Gastrocnemius medialis (tissue), 4 donors: ENCODE results near the gene ATF7IP. TPM values are rescaled to one million over a fixed set of nuclear protein-coding genes. Genes with fewer than 3 reads are reported as not detected.
"Not testable (repeated sequence)": the region's sequence is repeated elsewhere in the genome, so short reads cannot be mapped to it uniquely, and the experiment has no call there.

Experiments
- ATAC-seq, 2 donors: fragments of 150-250 bp; one replicate each; pipeline ENCODE4 v1.9.1; 2016
- DNase-seq, 2 donors: peaks; one replicate each; pipeline ENCODE4 v3.0.0-alpha.2; 2019
- H3K27ac ChIP-seq, 4 donors: fragments of 200-600 bp; sonication (generic); 1 replicate in 1 of 4; 2 replicates in 3 of 4; pipeline ENCODE4 v1.5.1; 2016 to 2018; ENCODE audit warnings: mild to moderate bottlenecking in 2 of 4, moderate library complexity in 1 of 4
- H3K27me3 ChIP-seq, 3 donors: fragments of 200-600 bp; sonication (generic) in 2 of 3; 1 replicate in 1 of 3; 2 replicates in 2 of 3; pipeline versions ENCODE4 v1.5.1 to v1.6.0; 2016 to 2019; ENCODE audit warnings: mild to moderate bottlenecking in 1 of 3, moderate library complexity in 1 of 3
- H3K36me3 ChIP-seq, 2 donors: fragments of 200-600 bp; sonication (generic) in 1 of 2; one replicate each; pipeline ENCODE4 v1.5.1; 2017 to 2018
- H3K4me1 ChIP-seq, 2 donors: fragments of 200-600 bp; sonication (generic) in 1 of 2; one replicate each; pipeline ENCODE4 v1.5.1; 2016 to 2017; ENCODE audit warnings: mild to moderate bottlenecking in 2 of 2
- H3K4me3 ChIP-seq, 4 donors: fragments of 200-600 bp; sonication (generic) in 3 of 4; 1 replicate in 1 of 4; 2 replicates in 3 of 4; pipeline ENCODE4 v1.5.1; 2016 to 2019; ENCODE audit warnings: mild to moderate bottlenecking in 2 of 4
- H3K9me3 ChIP-seq, 3 donors: fragments of 200-600 bp; sonication (generic) in 2 of 3; 1 replicate in 1 of 3; 2 replicates in 2 of 3; pipeline ENCODE4 v1.5.1; 2016 to 2019
- CTCF ChIP-seq, 5 experiments: fragments of 450-650 bp in 3 of 5; fragments of 200-600 bp in 2 of 5; sonication (generic) in 2 of 5; IDR thresholded peaks in 4 of 5; conservative IDR thresholded peaks in 1 of 5; 1 replicate in 4 of 5; 2 replicates in 1 of 5; pipeline ENCODE4 v1.5.1; 2016 to 2019; ENCODE audit warnings: antibody characterized with exemption in 5 of 5, mild to moderate bottlenecking in 3 of 5, moderate library complexity in 3 of 5
- POLR2A ChIP-seq, 2 donors: fragments of 450-650 bp; IDR thresholded peaks; one replicate each; pipeline ENCODE4 v1.6.1; 2017; ENCODE audit warnings: antibody characterized with exemption in 2 of 2, mild to moderate bottlenecking in 2 of 2, moderate library complexity in 2 of 2
- in situ Hi-C, 4 donors: fragments of 200-750 bp; cut with MboI; loops; one replicate each; pipeline versions ENCODE4 v1.15.0 to v1.8.0; 2017; ENCODE audit warnings: low sequenced_read_pairs in 4 of 4
- intact Hi-C: fragments of 100-400 bp; cut with DNase I; formaldehyde crosslinking; loops from one replicate; pipeline ENCODE4 v1.15.1; 2023; ENCODE audit warnings: low total_unique reads
- total RNA-seq, 4 donors: library from RNA; depleted of rRNA; stranded (reverse); fragments of >200 nt; gene quantifications; one replicate each; pipeline versions ENCODE4 v1.1.0 to v1.2.3, GENCODE V29; 2016

Gene ATF7IP
- total RNA-seq, 4 donors from 2014 or later: 15.9 to 42.2 (median 30.7) TPM

DNA sequence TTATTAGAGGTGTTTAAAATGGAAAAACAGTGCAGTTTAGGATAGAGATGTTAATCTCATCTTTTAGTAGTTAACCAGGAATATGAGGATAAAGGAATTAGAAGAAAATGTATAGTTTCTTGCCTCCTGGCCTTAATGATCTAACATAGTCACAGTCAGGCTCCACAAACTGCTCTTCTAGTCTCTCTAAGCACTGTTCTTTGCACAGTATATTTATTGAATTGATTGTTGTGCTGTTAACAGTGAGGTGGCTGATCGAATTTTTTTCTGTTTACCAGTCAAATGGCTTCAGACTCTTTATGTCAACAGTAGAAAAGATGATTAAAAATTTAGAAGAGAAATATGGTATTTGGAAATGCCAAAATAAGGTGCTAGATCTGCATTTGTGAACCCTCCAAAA is 37.8 kb downstream of the ATF7IP start:
- TF ChIP-seq CTCF (IDR thresholded peaks at IDR 0.05 in 4 of 5, conservative IDR thresholded peaks at IDR 0.05 in 1 of 5) (no peak), POLR2A (IDR thresholded peaks at IDR 0.05) (no peak)
- Histone ChIP-seq H3K9me3 (no peaks in the 10 kb centered on the region), H3K27me3 (no peaks in the 10 kb centered on the region), H3K27ac (peak overlapping the region in 2 of 4 donors; percentile 3 to 13), H3K4me3 (no peak overlapping the region), H3K4me1 (peaks cover 24 to 25% of the 10 kb centered on the region in 2 donors), H3K36me3 (no peaks in the 10 kb centered on the region)
- ATAC-seq: no peak
- intact Hi-C loops: no loop called here
- in situ Hi-C loops: no loop called here
- no peak for DNase-seq

GRCh38 chr12:14403711-14404196 is 38.3 kb downstream of the ATF7IP start:
- peak; percentile 47 to 59 for ATAC-seq
- TF ChIP-seq POLR2A (IDR thresholded peaks at IDR 0.05): no peak
- TF ChIP-seq CTCF (IDR thresholded peaks at IDR 0.05 in 4 of 5, conservative IDR thresholded peaks at IDR 0.05 in 1 of 5): no peak
- intact Hi-C loops (no loop called here), in situ Hi-C loops (no loop called here)
- H3K4me1 ChIP-seq: peaks cover 24 to 29% of the 10 kb centered on the region in 2 donors
- no peak overlapping the region for H3K4me3 ChIP-seq
- H3K27me3 ChIP-seq: no peaks in the 10 kb centered on the region
- no peaks in the 10 kb centered on the region for H3K36me3 ChIP-seq
- H3K9me3 ChIP-seq: no peaks in the 10 kb centered on the region
- H3K27ac ChIP-seq: peak overlapping the region in 3 of 4 donors; percentile 11 to 25 (median 13)
- DNase-seq: no peak

- in situ Hi-C loops, H3K27me3 ChIP-seq, intact Hi-C loops, H3K9me3 ChIP-seq, DNase-seq, ATAC-seq, H3K27ac ChIP-seq, H3K36me3 ChIP-seq, H3K4me3 ChIP-seq: not testable (repeated sequence)
- peaks cover 24 to 29% of the 10 kb centered on the region in 2 donors for H3K4me1 ChIP-seq
These were observed 39.9 kb downstream of the ATF7IP start for GRCh38 chr12:14405407-14405806.

GRCh38 chr12:14408208-14408607 is 42.7 kb downstream of the ATF7IP start:
- ATAC-seq: peak in 1 of 2 donors; percentile 87

GRCh38 chr12:14410177-14410576 is 44.7 kb downstream of the ATF7IP start:
- DNase-seq (no peak), ATAC-seq (no peak)
- TF ChIP-seq POLR2A (IDR thresholded peaks at IDR 0.05): no peak
- no peak for TF ChIP-seq CTCF (IDR thresholded peaks at IDR 0.05 in 4 of 5, conservative IDR thresholded peaks at IDR 0.05 in 1 of 5)
- no peak overlapping the region for H3K4me3 ChIP-seq
- no peaks in the 10 kb centered on the region for H3K27me3 ChIP-seq
- in situ Hi-C loops: loop anchor here in 1 of 4 donors (10.0 kb wide), 1 partner anchor 45 kb away; the partner anchor contains the start of gene ATF7IP
- no peaks in the 10 kb centered on the region for H3K36me3 ChIP-seq
- no peak overlapping the region for H3K27ac ChIP-seq
- peaks cover 5 to 19% of the 10 kb centered on the region in 2 donors for H3K4me1 ChIP-seq
- intact Hi-C loops: no loop called here
- H3K9me3 ChIP-seq: no peaks in the 10 kb centered on the region

More at GRCh38 chr12:14408208-14408607, 42.7 kb downstream of the ATF7IP start:
- no peak for TF ChIP-seq CTCF (IDR thresholded peaks at IDR 0.05 in 4 of 5, conservative IDR thresholded peaks at IDR 0.05 in 1 of 5)
- TF ChIP-seq POLR2A (IDR thresholded peaks at IDR 0.05): no peak
- no peak for DNase-seq
- H3K4me1 ChIP-seq: peaks cover 24 to 28% of the 10 kb centered on the region in 2 donors
- peak overlapping the region in 3 of 4 donors; percentile 4 to 19 (median 8) for H3K27ac ChIP-seq
- H3K9me3 ChIP-seq: no peaks in the 10 kb centered on the region
- H3K4me3 ChIP-seq: peak overlapping the region in 3 of 4 donors; percentile 12 to 34 (median 23)
- in situ Hi-C loops (no loop called here), intact Hi-C loops (no loop called here)
- H3K27me3 ChIP-seq: no peaks in the 10 kb centered on the region
- no peaks in the 10 kb centered on the region for H3K36me3 ChIP-seq
